ENCODE measurements around the gene KDM6A.

GRCh38 chrX:45011597-45011996 is 138.6 kb downstream of the KDM6A start:
- TF ChIP-seq CTCF (IDR thresholded peaks at IDR 0.05) (no peak), POLR2AphosphoS5 (IDR thresholded peaks at IDR 0.05; ENCODE audit: low read depth, low read length) (no peak), TCF7L2 (IDR thresholded peaks at IDR 0.05; ENCODE audit: low read depth, low read length) (no peak)
